Measurements from ENCODE around the gene MED27. TPM values are rescaled to one million over a fixed set of nuclear protein-coding genes. Genes with fewer than 3 reads are reported as not detected.

Gene MED27
- total RNA-seq, 3 donors from 2014 or later: 14.4 to 20.3 (median 15.8) TPM

DNA sequence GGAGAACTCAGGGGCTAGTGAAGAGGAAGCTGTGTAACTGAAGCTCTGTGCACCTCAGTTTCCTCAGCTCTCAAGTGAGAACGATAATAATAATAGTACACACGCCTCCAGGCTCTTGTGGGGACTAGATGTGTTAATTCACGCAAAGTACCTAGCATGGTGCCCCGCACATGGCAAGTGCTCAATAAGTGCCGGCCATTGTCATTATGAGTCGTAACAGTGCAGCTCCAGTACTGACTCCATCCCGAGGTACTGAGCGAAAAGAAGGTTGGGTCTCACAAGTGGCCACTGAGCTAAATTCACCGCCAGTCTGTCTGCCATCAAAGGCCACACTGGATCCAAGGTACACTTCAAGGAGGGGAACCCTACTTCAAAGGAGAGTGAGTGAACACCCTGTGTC lies 40.4 kb downstream of the MED27 start:
- Histone ChIP-seq H3K27me3 (no peaks in the 10 kb centered on the region), H3K27ac (no peak overlapping the region), H3K4me1 (no peaks in the 10 kb centered on the region), H3K36me3 (no peaks in the 10 kb centered on the region), H3K9me3 (no peaks in the 10 kb centered on the region), H3K4me3 (no peak overlapping the region)
- TF ChIP-seq POLR2AphosphoS5 (IDR thresholded peaks at IDR 0.05) (no peak), POLR2A (IDR thresholded peaks at IDR 0.05) (no peak)
- TF ChIP-seq, protein P1, sequence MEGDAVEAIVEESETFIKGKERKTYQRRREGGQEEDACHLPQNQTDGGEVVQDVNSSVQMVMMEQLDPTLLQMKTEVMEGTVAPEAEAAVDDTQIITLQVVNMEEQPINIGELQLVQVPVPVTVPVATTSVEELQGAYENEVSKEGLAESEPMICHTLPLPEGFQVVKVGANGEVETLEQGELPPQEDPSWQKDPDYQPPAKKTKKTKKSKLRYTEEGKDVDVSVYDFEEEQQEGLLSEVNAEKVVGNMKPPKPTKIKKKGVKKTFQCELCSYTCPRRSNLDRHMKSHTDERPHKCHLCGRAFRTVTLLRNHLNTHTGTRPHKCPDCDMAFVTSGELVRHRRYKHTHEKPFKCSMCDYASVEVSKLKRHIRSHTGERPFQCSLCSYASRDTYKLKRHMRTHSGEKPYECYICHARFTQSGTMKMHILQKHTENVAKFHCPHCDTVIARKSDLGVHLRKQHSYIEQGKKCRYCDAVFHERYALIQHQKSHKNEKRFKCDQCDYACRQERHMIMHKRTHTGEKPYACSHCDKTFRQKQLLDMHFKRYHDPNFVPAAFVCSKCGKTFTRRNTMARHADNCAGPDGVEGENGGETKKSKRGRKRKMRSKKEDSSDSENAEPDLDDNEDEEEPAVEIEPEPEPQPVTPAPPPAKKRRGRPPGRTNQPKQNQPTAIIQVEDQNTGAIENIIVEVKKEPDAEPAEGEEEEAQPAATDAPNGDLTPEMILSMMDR (IDR thresholded peaks at IDR 0.05): no peak
- intact Hi-C loops (cut with DNase I; ENCODE audit: low total_unique reads): no loop called here
- no peak for DNase-seq (ENCODE audit: low spot score in 2 of 2)

DNA sequence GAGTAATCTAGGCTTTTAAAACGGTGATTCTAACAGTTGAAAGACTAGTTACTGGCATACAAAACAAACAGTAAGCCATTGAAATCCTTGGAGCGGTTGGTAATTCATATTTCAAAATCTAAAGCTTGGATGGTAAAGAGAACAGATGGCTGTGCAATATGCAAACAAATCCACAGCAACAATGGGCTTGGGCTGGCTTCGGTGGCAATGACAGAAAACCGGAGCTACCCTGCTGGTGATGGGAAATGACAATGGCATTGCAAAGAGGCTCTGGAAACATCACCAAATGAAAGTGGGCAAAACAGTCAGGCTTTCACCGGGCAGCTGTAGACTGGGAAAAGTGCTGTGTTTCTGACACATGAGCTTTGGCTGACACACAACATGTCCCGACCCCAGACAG lies 42.2 kb downstream of the MED27 start:
- no peak overlapping the region for H3K4me3 ChIP-seq
- intact Hi-C loops (cut with DNase I; ENCODE audit: low total_unique reads): no loop called here
- H3K4me1 ChIP-seq: no peaks in the 10 kb centered on the region
- TF ChIP-seq, protein P1 (IDR thresholded peaks at IDR 0.05): no peak
- no peak for TF ChIP-seq POLR2AphosphoS5 (IDR thresholded peaks at IDR 0.05)
- TF ChIP-seq POLR2A (IDR thresholded peaks at IDR 0.05): no peak
- H3K36me3 ChIP-seq: no peaks in the 10 kb centered on the region
- H3K9me3 ChIP-seq: no peaks in the 10 kb centered on the region
- no peak overlapping the region for H3K27ac ChIP-seq
- no peak for DNase-seq (ENCODE audit: low spot score in 2 of 2)
- H3K27me3 ChIP-seq: no peaks in the 10 kb centered on the region

DNA sequence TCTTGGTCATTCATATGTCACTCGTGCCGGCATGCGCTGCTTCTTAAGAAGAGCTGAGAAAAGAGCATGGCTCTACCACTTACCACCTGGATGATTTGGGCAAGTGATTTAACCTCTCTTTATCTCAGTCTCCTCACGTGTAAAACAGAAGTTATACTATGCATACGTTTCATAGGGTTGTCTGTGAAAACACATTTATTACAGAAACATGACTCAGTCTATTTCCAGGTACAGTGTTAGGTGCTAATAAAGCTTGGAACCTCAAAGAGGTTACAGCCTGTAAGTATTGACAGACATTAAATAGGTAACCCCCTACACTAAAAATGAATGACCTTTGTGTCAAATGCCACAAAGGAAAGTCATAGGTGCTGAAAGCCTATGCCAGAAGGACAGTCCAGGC lies 43.1 kb downstream of the MED27 start:
- Histone ChIP-seq H3K4me3 (no peak overlapping the region), H3K4me1 (no peaks in the 10 kb centered on the region), H3K36me3 (no peaks in the 10 kb centered on the region), H3K9me3 (no peaks in the 10 kb centered on the region), H3K27me3 (no peaks in the 10 kb centered on the region), H3K27ac (no peak overlapping the region)
- no peak for DNase-seq (ENCODE audit: low spot score in 2 of 2)
- TF ChIP-seq, protein P1 (IDR thresholded peaks at IDR 0.05): no peak
- no peak for TF ChIP-seq POLR2AphosphoS5 (IDR thresholded peaks at IDR 0.05)
- no peak for TF ChIP-seq POLR2A (IDR thresholded peaks at IDR 0.05)
- intact Hi-C loops (cut with DNase I; ENCODE audit: low total_unique reads): no loop called here

DNA sequence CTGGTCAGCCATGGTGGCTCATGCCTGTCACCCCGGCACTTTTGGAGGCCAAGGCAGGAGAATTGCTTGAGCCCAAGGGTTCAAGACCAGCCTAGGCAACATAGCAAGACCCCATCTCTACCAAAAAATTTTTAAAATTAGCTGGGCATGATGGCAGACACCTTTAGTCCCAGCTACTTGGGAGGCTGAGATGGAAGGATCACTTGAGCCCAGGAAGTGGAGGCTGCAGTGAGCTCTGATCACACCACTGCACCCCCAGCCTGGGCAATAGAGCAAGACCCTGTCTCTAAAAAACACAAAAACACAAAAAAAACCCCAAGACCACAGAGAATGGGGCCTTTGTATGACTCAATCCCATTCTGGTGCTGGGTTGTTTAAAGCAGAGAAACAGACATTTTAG lies 44.0 kb downstream of the MED27 start:
- Histone ChIP-seq H3K36me3 (no peaks in the 10 kb centered on the region), H3K4me1 (no peaks in the 10 kb centered on the region), H3K9me3 (no peaks in the 10 kb centered on the region), H3K4me3 (no peak overlapping the region), H3K27me3 (no peaks in the 10 kb centered on the region), H3K27ac (no peak overlapping the region)
- intact Hi-C loops (cut with DNase I; ENCODE audit: low total_unique reads): no loop called here
- TF ChIP-seq POLR2AphosphoS5 (IDR thresholded peaks at IDR 0.05) (no peak), POLR2A (IDR thresholded peaks at IDR 0.05) (no peak)
- TF ChIP-seq, protein P1 (IDR thresholded peaks at IDR 0.05): no peak
- DNase-seq (ENCODE audit: low spot score in 2 of 2): no peak

DNA sequence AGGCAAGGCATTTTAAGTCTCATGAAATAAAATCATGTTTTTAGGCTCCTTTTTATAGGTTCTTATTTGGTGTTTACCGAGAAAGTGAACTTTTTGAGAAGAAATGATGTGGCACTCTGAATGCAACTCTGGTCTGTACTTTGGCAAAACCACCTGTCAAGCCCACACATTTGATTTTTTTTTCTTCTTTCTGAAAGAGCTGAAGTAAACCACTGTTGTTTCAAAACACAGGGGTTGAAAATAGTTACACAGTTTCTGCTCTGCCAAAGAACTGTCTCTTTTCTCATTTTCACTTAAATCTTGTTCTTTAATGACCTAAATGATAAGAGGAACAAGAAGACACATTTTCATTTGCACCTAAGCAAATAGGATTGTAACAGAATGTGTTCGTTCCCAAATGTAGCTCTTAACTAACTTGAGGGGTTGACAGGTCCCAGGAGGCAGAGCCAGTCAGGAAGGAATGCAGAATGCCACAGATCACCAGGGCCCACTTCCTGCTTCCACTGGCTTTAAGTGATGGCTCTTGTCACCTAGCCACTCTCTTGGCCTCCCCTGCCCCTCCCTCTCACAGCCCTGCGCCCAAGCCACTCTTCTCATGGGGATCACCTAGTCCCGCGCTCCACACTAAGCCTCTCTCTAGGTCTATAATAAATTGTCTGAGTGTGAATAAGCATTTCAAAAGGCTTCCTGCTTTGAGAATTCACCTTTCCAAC lies 47.3 kb downstream of the MED27 start:
- intact Hi-C loops (cut with DNase I; ENCODE audit: low total_unique reads): no loop called here
- H3K4me1 ChIP-seq: no peaks in the 10 kb centered on the region
- H3K36me3 ChIP-seq: no peaks in the 10 kb centered on the region
- H3K27me3 ChIP-seq: no peaks in the 10 kb centered on the region
- TF ChIP-seq POLR2A (IDR thresholded peaks at IDR 0.05) (no peak), POLR2AphosphoS5 (IDR thresholded peaks at IDR 0.05) (no peak)
- TF ChIP-seq, protein P1 (IDR thresholded peaks at IDR 0.05): no peak
- H3K27ac ChIP-seq: no peak overlapping the region
- no peak overlapping the region for H3K4me3 ChIP-seq
- no peaks in the 10 kb centered on the region for H3K9me3 ChIP-seq
- no peak for DNase-seq (ENCODE audit: low spot score in 2 of 2)
